HL-60/S4 treated with phorbol 12-myristate 13-acetate at 8.2 ng/mL for 4 days and 3 days (cell line): ENCODE data around the gene PATE3.

Experiments used
- in situ Hi-C: fragments of 300-500 bp; cut with MboI; formaldehyde crosslinking; loops from 2 replicates; pipeline ENCODE4 v1.15.0; 2022; ENCODE audit warnings: low sequenced_read_pairs

PATE3 gene

GRCh38 chr11:125787827-125788226, at the start of gene PATE3:
PATE3 (plus strand) TSS chr11:125788127; CDS start chr11:125788152, 25 bp downstream.
- in situ Hi-C loops, result no loop called here

GRCh38 chr11:125740617-125741016, 47.3 kb upstream of the PATE3 start:
- in situ Hi-C loops, result no loop called here

GRCh38 chr11:125743681-125744080, 44.2 kb upstream of the PATE3 start:
- in situ Hi-C loops, result no loop called here

GRCh38 chr11:125745979-125746378, 41.9 kb upstream of the PATE3 start, which contains the start of gene PATE1:
PATE1 (plus strand) TSS chr11:125746279; CDS start chr11:125746305, 26 bp downstream.
- in situ Hi-C loops, result no loop called here

GRCh38 chr11:125750629-125751028, 37.3 kb upstream of the PATE3 start:
- in situ Hi-C loops, result no loop called here

- in situ Hi-C loops, result no loop called here
Measured at GRCh38 chr11:125756050-125756449, 31.9 kb upstream of the PATE3 start.

GRCh38 chr11:125762445-125762844, 25.5 kb upstream of the PATE3 start:
- in situ Hi-C loops, result no loop called here

GRCh38 chr11:125763483-125763882, 24.4 kb upstream of the PATE3 start:
- in situ Hi-C loops, result no loop called here

- in situ Hi-C loops, result no loop called here
Measured at GRCh38 chr11:125766251-125766650, 21.7 kb upstream of the PATE3 start.

- in situ Hi-C loops, result no loop called here
Measured at GRCh38 chr11:125768336-125769046, 19.4 kb upstream of the PATE3 start.

- in situ Hi-C loops, result no loop called here
Measured at GRCh38 chr11:125770583-125770982, 17.3 kb upstream of the PATE3 start.

GRCh38 chr11:125772834-125773505, 15.0 kb upstream of the PATE3 start:
- in situ Hi-C loops, result no loop called here

- in situ Hi-C loops, result no loop called here
Measured at GRCh38 chr11:125773516-125773915, 14.4 kb upstream of the PATE3 start.

GRCh38 chr11:125777309-125777708, 10.6 kb upstream of the PATE3 start:
- in situ Hi-C loops, result no loop called here

- in situ Hi-C loops, result no loop called here
Measured at GRCh38 chr11:125778728-125779127, 9.2 kb upstream of the PATE3 start, which contains the start of gene PATE2. PATE2 (minus strand) TSS chr11:125778828; CDS start chr11:125778773, 55 bp downstream.

GRCh38 chr11:125784678-125785077, 3.2 kb upstream of the PATE3 start:
- in situ Hi-C loops, result no loop called here

- in situ Hi-C loops, result no loop called here
Measured at GRCh38 chr11:125790825-125791224, 2.9 kb downstream of the PATE3 start.

GRCh38 chr11:125797641-125798040, 9.7 kb downstream of the PATE3 start:
- in situ Hi-C loops, result no loop called here

GRCh38 chr11:125799808-125800207, 11.9 kb downstream of the PATE3 start:
- in situ Hi-C loops, result no loop called here

- in situ Hi-C loops, result no loop called here
Measured at GRCh38 chr11:125802387-125802786, 14.5 kb downstream of the PATE3 start.

GRCh38 chr11:125807909-125808308, 20.0 kb downstream of the PATE3 start:
- in situ Hi-C loops, result no loop called here

GRCh38 chr11:125833016-125833415, 45.1 kb downstream of the PATE3 start, which contains the start of gene PATE4:
PATE4 (plus strand) TSS chr11:125833316; CDS start chr11:125833360, 44 bp downstream.
- in situ Hi-C loops, result no loop called here
